Lower leg skin (tissue), 4 donors: ENCODE data around the gene MGST3. TPM values are rescaled to one million over a fixed set of nuclear protein-coding genes. Genes with fewer than 3 reads are reported as not detected.

Source experiments
- DNase-seq, 2 donors: peaks; one replicate each; pipeline ENCODE4 v3.0.0-alpha.2; 2019; ENCODE audit warnings: low spot score in 2 of 2
- H3K4me3 ChIP-seq: fragments of 200-600 bp; sonication (generic); 2 replicates; pipeline ENCODE4 v1.5.1; 2017; ENCODE audit warnings: mild to moderate bottlenecking, low read depth; ENCODE audit not compliant: poor library complexity, severe bottlenecking
- POLR2A ChIP-seq, 2 donors: fragments of 450-650 bp; IDR thresholded peaks; one replicate each; pipeline ENCODE4 v1.6.1; 2016 to 2017; ENCODE audit warnings: antibody characterized with exemption in 2 of 2, mild to moderate bottlenecking in 1 of 2, moderate library complexity in 1 of 2
- WGBS, 2 donors: methylation state at CpG; one replicate each; pipeline ENCODE4 v1.1.5; 2018; 5-methylcytosine and 5-hydroxymethylcytosine counted together
- intact Hi-C: fragments of 100-400 bp; cut with DNase I; formaldehyde crosslinking; loops from one replicate; pipeline ENCODE4 v1.15.0; 2023; ENCODE audit warnings: low total_unique reads
- total RNA-seq, 4 donors: library from RNA; depleted of rRNA; stranded (reverse); fragments of >200 nt; gene quantifications; one replicate each; pipeline ENCODE4 v1.1.0, GENCODE V29; 2016
- TF ChIP-seq, protein P1 (sequence below), 3 donors: fragments of 450-650 bp; IDR thresholded peaks; one replicate each; pipeline ENCODE4 v1.5.1; 2016; ENCODE audit warnings: antibody characterized with exemption in 3 of 3, mild to moderate bottlenecking in 3 of 3, moderate library complexity in 2 of 3

MGST3 gene
- total RNA-seq, 4 donors from 2014 or later: 65.8 to 154 (median 97.6) TPM

DNA sequence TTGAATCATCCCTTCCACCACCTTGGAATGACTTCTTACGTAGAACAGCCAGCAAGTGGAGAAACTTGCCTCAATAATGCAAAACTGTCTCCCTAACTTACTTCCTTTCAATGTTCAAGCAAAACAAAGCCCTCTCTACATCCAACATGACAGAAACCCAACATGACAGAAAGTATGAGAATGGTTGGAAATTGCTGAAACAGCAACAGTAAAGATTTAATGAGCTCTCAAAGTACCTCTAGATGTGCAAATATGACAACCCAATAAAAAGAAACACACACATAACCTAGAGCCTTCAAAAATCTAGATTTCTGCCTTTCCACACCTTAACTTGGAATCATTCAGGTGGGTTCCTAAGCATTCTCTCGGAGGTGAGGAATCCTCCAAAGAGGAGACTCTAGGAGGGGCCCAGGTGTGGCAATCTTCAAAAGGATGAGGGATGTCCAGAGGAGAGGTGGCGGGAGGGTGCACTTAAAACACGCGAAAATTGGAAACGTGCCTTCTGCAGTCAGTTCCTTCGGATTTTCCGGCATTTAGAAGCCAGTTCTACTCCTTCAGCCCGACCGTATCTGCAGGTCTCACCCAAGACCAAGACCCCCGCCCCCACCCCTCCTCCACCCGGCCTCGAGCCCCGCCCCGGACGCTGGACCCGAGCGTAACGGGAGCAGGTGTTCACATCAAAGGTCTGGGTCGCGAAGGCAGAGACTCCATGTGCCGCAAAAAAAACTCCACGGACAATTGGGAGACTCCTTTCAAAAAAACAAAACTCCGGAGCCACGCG is 996 bp upstream of the MGST3 start:
- WGBS, 2 donors: 5 to 7% methylated on average over 25 to 26 of the region's 26 CpGs
- no peak for DNase-seq
- intact Hi-C loops: no loop called here
- peak overlapping the region; percentile 60 for H3K4me3 ChIP-seq
- TF ChIP-seq, protein P1, sequence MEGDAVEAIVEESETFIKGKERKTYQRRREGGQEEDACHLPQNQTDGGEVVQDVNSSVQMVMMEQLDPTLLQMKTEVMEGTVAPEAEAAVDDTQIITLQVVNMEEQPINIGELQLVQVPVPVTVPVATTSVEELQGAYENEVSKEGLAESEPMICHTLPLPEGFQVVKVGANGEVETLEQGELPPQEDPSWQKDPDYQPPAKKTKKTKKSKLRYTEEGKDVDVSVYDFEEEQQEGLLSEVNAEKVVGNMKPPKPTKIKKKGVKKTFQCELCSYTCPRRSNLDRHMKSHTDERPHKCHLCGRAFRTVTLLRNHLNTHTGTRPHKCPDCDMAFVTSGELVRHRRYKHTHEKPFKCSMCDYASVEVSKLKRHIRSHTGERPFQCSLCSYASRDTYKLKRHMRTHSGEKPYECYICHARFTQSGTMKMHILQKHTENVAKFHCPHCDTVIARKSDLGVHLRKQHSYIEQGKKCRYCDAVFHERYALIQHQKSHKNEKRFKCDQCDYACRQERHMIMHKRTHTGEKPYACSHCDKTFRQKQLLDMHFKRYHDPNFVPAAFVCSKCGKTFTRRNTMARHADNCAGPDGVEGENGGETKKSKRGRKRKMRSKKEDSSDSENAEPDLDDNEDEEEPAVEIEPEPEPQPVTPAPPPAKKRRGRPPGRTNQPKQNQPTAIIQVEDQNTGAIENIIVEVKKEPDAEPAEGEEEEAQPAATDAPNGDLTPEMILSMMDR (IDR thresholded peaks at IDR 0.05): no peak
- TF ChIP-seq POLR2A (IDR thresholded peaks at IDR 0.05): no peak

DNA sequence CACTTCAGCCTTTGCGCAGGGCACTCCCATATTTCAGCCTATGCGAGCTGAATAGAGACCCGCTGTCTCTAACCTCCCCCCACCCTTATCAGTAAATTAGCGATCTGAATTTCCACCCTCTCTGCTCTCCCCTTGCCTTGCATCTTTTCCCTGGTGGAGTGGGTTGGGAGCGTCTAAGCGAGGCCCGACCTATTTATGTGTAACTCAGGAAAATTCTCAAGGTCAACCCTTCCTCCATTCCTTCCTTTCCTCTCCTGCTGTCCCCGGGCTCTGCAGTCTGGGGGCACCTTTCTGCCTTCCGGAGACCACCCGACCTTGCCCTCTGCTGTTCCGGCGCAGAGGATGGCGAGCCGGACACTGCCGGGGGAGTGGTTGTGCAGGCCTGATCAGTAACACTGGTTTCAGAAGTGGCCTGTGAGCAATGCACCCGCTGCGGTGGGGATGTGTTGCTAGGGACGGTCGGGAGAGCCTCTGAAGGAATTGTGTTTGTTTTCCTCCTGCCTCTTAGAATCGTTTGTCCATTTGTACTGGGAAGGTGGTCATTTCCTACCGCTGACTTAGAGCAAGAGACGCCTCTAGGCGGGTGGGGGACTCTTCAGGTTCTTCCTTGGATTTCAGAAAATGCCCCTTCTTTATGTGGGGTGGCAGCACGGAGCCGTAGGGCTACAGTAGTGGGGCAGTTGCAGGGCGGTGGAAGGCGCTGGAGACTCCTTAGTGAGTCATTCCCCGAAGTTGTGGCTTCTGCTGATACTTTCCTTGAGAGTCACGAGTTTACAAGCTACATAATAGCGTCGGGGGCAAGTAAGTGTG is 513 bp downstream of the MGST3 start:
- intact Hi-C loops: no loop called here
- H3K4me3 ChIP-seq: peak overlapping the region; percentile 60
- 0 to 1% methylated on average over 31 of the region's 31 CpGs for WGBS, 2 donors
- TF ChIP-seq, protein P1 (IDR thresholded peaks at IDR 0.05): no peak
- no peak for TF ChIP-seq POLR2A (IDR thresholded peaks at IDR 0.05)
- peak; percentile 59 to 94 for DNase-seq

DNA sequence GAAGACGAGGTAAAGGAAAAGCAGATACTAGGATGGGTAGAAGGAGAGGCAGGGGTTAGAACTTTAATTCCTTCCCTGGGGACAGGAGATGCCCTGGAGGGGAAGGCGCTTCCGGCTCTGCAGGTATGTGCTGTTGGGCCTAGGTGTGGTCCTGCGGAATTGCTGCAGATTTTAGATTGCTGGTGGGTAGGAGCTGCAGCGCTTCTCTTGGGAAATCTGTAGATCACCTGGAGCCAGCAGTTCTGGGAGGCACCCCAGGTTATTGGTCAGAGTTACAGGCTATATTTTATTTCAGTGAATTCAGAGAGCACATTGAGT is 1.1 kb downstream of the MGST3 start:
- TF ChIP-seq POLR2A (IDR thresholded peaks at IDR 0.05): no peak
- TF ChIP-seq, protein P1 (IDR thresholded peaks at IDR 0.05): no peak
- intact Hi-C loops: no loop called here
- peak overlapping the region; percentile 60 for H3K4me3 ChIP-seq
- no peak for DNase-seq
- WGBS, 2 donors: 7 to 13% methylated on average over 5 of the region's 5 CpGs

DNA sequence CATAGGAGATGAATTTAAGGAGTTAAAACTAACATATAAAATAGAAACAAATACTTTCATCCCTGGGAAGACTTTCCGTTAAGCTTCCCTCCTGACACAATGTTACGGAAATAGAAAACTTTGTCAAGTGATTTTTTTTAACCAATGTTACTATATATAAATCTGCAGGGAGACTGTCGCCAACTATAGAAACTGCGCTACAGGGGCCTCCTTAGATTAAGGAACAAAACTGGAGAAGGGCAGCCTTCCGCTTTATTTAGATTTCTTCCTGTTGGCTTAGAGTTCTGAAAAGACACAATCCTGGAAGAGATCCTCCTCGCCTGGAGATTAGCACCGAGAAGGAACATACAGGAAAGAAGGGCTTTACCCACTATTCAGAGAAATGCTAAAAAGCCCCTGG is 1.5 kb downstream of the MGST3 start:
- 10 to 14% methylated on average over 7 of the region's 7 CpGs for WGBS, 2 donors
- TF ChIP-seq, protein P1 (IDR thresholded peaks at IDR 0.05): no peak
- no peak for TF ChIP-seq POLR2A (IDR thresholded peaks at IDR 0.05)
- no peak for DNase-seq
- peak overlapping the region; percentile 60 for H3K4me3 ChIP-seq
- intact Hi-C loops: no loop called here

DNA sequence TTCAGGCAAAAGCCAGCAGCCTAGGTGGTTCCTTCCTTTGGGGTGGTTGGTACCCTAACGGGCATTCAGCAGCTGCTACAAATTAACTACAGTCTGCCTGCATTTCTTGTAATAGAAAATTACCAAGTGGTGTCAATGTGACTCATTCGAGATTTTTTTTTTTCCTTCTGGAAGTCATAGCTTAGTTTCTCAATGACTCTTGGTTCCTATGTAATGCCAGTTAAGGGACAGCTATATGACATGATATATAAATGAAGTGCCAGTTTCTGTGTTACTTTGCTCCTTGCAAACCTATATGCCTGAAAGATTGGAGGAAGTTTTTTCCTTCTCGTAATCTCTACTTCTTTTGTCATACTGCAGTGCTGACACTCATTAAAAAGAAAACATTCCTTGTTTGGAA is 2.6 kb downstream of the MGST3 start:
- H3K4me3 ChIP-seq: no peak overlapping the region
- no peak for DNase-seq
- no peak for TF ChIP-seq POLR2A (IDR thresholded peaks at IDR 0.05)
- TF ChIP-seq, protein P1 (IDR thresholded peaks at IDR 0.05): no peak
- intact Hi-C loops: no loop called here
- WGBS, 2 donors: 16 to 17% methylated on average over 3 of the region's 3 CpGs
